GM18907 (cell line): Measurements from ENCODE around the gene CELF5.
"Not testable (repeated sequence)": the region's sequence is repeated elsewhere in the genome, so short reads cannot be mapped to it uniquely, and the experiment has no call there.

Source experiments
- ATAC-seq: cut with Tn5 transposase; IDR thresholded peaks from one replicate; pipeline ENCODE4 v1.9.1; 2021; ENCODE audit warnings: mild to moderate bottlenecking, moderate library complexity; ENCODE audit not compliant: unreplicated experiment

Gene CELF5

GRCh38 chr19:3189702-3190469, 34.6 kb upstream of the CELF5 start:
- no peak for ATAC-seq

- ATAC-seq = no peak
Observed at GRCh38 chr19:3190470-3190770, 34.0 kb upstream of the CELF5 start.

- no peak for ATAC-seq
Observed at GRCh38 chr19:3190921-3191805, 33.3 kb upstream of the CELF5 start.

GRCh38 chr19:3191806-3192104, 32.7 kb upstream of the CELF5 start:
- ATAC-seq = not testable (repeated sequence)

- no peak for ATAC-seq
Observed at GRCh38 chr19:3192228-3192635, 32.2 kb upstream of the CELF5 start.

- ATAC-seq = no peak
Observed at GRCh38 chr19:3192684-3193083, 31.8 kb upstream of the CELF5 start.

GRCh38 chr19:3193256-3194105, 31.0 kb upstream of the CELF5 start:
- ATAC-seq = no peak

- no peak for ATAC-seq
Observed at GRCh38 chr19:3194106-3195087, 30.1 kb upstream of the CELF5 start.

- ATAC-seq = no peak
Observed at GRCh38 chr19:3196064-3196932, 28.2 kb upstream of the CELF5 start.

- ATAC-seq = no peak
Observed at GRCh38 chr19:3196933-3197205, 27.6 kb upstream of the CELF5 start.

GRCh38 chr19:3198901-3199700, 25.4 kb upstream of the CELF5 start:
- no peak for ATAC-seq

- no peak for ATAC-seq
Observed at GRCh38 chr19:3201072-3201700, 23.3 kb upstream of the CELF5 start.

GRCh38 chr19:3201911-3202310, 22.6 kb upstream of the CELF5 start:
- no peak for ATAC-seq

GRCh38 chr19:3202346-3202745, 22.1 kb upstream of the CELF5 start:
- ATAC-seq = no peak

- not testable (repeated sequence) for ATAC-seq
Observed at GRCh38 chr19:3202895-3203294, 21.6 kb upstream of the CELF5 start.

GRCh38 chr19:3203805-3204645, 20.4 kb upstream of the CELF5 start:
- no peak for ATAC-seq

- ATAC-seq = no peak
Observed at GRCh38 chr19:3204646-3205275, 19.7 kb upstream of the CELF5 start.
